ENCODE measurements around the gene UBE2H.

GRCh38 chr7:129949292-129950133 is 3.2 kb downstream of the UBE2H start:
- TF ChIP-seq KLF16 (tag by site-specific recombination; IDR thresholded peaks at IDR 0.05) (no peak), MZF1 (tag by site-specific recombination; IDR thresholded peaks at IDR 0.05; ENCODE audit: borderline replicate concordance) (no peak), CTCF (tag by site-specific recombination; IDR thresholded peaks at IDR 0.05) (no peak), ZIC2 (tag by site-specific recombination; IDR thresholded peaks at IDR 0.05) (no peak), YY1 (tag by site-specific recombination; IDR thresholded peaks at IDR 0.05) (no peak), SALL2 (tag by site-specific recombination; IDR thresholded peaks at IDR 0.05; ENCODE audit: borderline replicate concordance) (no peak), ZBTB6 (tag by site-specific recombination; IDR thresholded peaks at IDR 0.05) (no peak), ZNF433 (tag by site-specific recombination; IDR thresholded peaks at IDR 0.05; ENCODE audit: low read depth) (no peak), ZNF639 (tag by site-specific recombination; IDR thresholded peaks at IDR 0.05) (peak; percentile 18; the same call in 1 of the 2 replicates), ZXDB (tag by site-specific recombination; IDR thresholded peaks at IDR 0.05) (peak; percentile 9; the same call in 1 of the 2 replicates), HOXC10 (CRISPR knock-in tag; IDR thresholded peaks at IDR 0.05) (no peak)

All from HEK293 (cell line).